Measurements from ENCODE around the gene TBX10. TPM values are rescaled to one million over a fixed set of nuclear protein-coding genes. Genes with fewer than 3 reads are reported as not detected.
"Not testable (repeated sequence)": the region's sequence is repeated elsewhere in the genome, so short reads cannot be mapped to it uniquely, and the experiment has no call there.

The TBX10 gene
- total RNA-seq, 2 donors from 2014 or later = not detected

DNA sequence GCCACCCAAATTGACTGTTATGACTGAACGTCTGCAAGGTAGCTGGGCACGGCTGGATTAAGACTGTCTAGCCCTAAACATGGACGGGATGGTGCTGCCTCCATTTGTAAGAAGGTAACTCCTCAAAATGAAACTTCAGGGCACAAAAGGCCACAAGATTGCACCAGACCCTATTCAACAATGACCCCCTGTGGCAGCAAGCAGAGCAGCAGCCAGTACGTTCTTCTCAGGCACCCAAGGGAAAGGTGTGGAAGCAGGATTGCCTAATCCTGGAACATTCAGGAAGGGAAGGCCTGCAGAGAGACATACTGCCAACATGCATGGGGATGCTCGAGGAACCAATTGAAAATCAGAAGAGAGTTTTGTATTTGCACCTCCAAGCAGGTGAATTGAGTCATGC, 4.5 kb upstream of the TBX10 start:
- no peak overlapping the region for H3K4me3 Mint-ChIP-seq
- no peaks in the 10 kb centered on the region for H3K9me3 Mint-ChIP-seq
- H3K27me3 Mint-ChIP-seq = no peaks in the 10 kb centered on the region
- no peak for ATAC-seq (replicated peaks)
- H3K4me1 Mint-ChIP-seq = peaks cover 8% of the 10 kb centered on the region
- no peaks in the 10 kb centered on the region for H3K36me3 Mint-ChIP-seq (ENCODE audit: low read depth)
- H3K27ac Mint-ChIP-seq = no peak overlapping the region

DNA sequence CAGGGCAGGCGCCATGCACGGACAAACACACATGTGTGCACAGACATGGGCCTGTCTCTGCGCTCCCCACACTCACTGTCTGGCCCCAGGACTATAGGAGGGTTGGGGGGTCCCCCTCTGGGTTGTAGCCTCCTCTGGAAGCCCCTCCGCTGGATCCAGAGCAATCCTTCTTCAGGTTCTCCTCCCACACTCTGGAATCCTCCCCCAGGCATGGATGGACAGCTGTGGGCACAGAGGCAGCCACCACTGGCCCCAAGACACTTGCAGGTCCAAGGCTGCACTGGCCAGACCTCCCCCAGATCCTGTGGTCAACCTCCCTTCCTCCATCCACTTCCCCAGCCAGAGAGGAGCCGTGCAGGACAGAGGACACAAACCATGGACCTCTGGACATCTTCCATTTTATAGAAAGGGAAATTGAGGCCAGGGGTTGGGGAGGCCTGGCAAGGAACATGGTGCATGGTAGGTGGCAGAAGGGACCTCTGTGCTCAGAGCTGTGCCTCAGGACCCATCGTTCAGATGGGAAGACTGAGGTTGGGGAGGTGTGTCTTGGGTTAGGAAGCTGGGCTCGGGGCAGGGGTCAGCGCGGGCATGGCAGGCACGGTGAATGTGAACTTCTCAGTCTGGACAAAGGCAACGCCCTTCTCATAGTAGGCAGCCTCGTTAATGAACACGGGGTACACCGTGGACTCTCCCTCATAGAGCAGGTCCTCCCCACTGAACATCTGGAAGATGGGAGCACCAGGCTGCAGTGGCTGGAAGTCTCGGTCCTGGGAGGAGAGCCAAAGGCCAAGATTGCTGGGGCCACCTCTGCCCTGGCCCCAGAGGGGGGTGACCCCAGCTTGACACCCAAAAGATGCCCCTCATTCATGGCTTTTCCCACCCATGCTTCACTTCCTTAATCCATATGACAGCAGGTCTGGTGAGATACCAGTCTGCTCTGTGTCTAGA, 2.9 kb upstream of the TBX10 start:
- Mint-ChIP-seq H3K27me3 (peaks cover 3% of the 10 kb centered on the region), H3K4me3 (no peak overlapping the region), H3K4me1 (peaks cover 8% of the 10 kb centered on the region), H3K27ac (no peak overlapping the region), H3K9me3 (no peaks in the 10 kb centered on the region), H3K36me3 (ENCODE audit: low read depth) (no peaks in the 10 kb centered on the region)
- ATAC-seq (replicated peaks) = no peak

DNA sequence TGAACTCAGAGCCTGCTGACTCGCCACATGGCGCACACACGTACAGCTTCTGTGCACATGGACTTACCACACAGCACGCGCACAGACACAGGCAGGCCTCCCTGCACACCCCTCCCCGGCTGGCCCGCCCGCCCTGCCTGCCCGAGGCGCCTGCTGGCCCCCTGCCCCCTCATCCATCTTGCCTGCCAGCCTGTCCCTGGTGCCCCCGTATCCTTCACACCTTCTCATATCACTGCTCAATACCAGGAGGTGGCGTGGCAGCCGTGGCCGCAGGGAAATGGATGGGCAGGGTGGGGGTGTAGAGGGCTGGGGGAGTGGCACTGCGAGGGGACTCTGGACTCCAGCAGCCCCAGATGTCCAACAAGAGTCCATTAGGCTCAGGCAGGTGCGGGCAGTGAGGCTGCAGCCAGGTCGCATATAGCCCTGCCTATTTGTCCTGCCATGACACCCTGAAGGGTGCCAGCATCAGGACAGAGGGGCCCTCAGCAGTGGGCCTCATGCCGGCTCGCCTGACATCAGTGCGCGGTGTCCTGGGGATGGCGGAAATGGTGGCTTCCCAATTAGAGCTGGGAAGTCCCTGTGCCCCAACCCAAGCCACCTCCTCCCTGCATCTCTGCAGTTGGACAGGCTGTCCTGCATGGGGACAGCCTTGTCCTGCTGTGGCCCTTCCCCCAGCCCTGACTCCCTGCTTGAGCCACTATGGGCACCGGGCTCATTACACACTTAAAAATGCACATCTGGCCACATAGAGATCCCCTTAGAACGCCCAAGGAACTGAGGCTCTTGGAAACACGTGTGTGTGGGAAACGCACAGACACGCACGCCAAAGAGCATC, 2.0 kb upstream of the TBX10 start:
- Mint-ChIP-seq H3K4me1 (peaks cover 6% of the 10 kb centered on the region), H3K4me3 (no peak overlapping the region), H3K36me3 (ENCODE audit: low read depth) (no peaks in the 10 kb centered on the region), H3K9me3 (no peaks in the 10 kb centered on the region), H3K27me3 (peaks cover 3% of the 10 kb centered on the region), H3K27ac (no peak overlapping the region)
- ATAC-seq (replicated peaks) = no peak

DNA sequence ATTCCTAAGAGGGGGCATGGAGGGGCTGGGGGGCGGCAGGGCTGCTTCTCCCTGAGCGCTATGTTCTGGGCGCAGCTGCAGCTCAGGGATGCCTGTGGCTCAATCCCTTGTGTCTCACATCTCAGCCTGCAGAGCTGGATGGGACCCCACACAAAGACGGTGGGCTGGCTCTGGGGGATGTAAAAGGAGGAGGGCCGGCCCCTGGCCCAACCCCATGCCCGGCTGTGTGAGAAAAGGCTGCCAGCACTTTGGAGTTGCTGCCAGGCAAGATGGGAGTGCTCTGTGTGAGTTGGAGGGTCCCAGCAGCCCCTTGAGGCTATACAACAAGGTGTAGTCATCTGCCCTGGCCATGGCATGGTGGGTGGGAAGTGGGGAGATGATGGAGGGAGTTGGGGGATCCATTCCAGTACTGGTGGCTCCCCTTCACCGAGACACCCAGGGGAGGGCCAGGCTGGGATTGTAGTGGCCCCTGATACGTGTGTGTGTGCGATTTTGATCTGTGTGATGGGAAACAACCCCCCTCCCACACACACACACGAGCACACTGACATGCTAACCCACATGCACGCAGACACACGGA, 1.3 kb upstream of the TBX10 start:
- ATAC-seq (replicated peaks) = no peak
- Mint-ChIP-seq H3K9me3 (no peaks in the 10 kb centered on the region), H3K27me3 (peaks cover 3% of the 10 kb centered on the region), H3K4me1 (no peaks in the 10 kb centered on the region), H3K27ac (no peak overlapping the region), H3K4me3 (no peak overlapping the region), H3K36me3 (ENCODE audit: low read depth) (no peaks in the 10 kb centered on the region)

DNA sequence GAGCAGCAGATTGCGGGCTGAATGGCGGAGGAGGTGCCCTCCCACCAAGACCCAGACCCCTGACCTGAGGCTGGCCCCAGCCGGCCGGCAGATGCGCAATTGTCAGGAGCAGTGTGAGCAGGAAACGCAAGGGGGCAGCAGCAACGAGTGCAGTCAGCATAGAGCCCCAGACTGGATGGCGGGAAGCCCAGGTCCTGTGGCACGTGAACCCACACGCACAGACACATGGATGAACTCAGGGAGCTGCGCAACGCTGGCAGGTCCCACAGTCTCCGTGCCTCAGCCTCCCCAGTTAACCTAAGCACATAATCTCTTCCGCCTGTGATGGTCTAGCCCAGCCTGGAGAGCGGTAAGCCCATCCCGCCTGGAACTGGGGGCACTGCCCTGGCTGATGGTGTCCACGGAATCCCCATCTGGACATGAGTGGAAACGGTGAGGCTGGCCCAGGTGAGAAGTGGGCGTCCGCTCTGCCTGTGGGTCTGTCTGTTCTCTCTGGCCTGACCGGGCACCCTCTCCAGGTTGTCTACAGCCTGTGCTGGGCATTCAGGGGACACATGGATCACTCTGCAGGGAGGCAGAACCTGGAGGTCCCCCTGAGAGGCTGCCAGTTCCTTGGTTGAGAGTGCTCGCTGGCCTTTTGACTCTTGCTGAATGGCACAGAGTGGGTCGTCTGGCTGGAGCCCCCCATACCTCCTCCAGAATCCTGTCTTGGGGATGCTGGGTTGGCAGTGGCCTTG, 626 bp upstream of the TBX10 start:
- no peak overlapping the region for H3K4me3 Mint-ChIP-seq
- no peaks in the 10 kb centered on the region for H3K4me1 Mint-ChIP-seq
- H3K27ac Mint-ChIP-seq = no peak overlapping the region
- H3K27me3 Mint-ChIP-seq = peaks cover 3% of the 10 kb centered on the region
- ATAC-seq (replicated peaks) = peak; percentile 78
- H3K36me3 Mint-ChIP-seq (ENCODE audit: low read depth) = no peaks in the 10 kb centered on the region
- H3K9me3 Mint-ChIP-seq = no peaks in the 10 kb centered on the region

DNA sequence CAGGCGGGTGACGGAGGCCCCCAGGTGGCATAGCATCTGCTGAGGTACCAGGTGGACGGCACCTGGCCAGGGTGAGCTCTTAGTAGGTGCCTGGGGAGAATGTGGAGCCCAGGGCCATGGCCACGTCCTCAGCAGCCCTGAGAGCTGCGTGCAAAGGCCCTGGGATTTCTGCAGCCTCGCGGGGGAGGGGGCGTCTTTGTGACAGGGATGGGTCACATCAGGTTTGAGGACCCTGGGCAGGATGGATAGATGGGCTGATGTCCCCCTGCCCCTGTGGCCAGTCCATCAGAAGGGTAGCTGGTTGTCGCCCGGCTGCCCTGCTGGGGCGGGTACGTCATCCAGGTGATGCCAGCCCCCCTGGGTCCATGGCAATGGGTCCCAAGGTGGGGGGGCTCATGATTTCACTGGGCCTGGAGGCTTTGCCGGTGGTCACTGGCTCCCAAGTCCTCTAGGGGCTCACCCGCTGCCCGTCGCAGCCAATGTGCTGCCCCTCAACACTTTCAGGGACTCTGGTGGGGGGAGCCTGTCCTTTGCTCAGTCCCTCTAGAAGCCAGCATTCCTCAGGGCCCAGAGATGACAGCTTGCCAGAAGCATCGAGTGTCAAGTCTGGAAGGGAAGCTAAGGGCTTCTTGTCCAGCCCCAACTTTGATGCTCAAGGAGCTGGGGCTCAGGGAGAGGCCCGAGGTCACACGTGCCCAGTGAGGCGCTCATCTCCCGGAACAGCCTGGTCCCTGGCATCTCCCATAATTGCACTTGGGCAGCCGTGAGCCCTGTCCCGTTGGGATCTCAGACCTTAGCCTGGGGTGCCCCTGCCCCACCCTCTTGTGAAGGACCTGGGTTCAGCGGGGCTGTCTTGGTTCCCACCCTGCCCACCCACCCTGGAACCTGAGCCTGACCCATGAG, 777 bp downstream of the TBX10 start:
- H3K36me3 Mint-ChIP-seq (ENCODE audit: low read depth) = no peaks in the 10 kb centered on the region
- H3K4me3 Mint-ChIP-seq = no peak overlapping the region
- no peaks in the 10 kb centered on the region for H3K9me3 Mint-ChIP-seq
- peaks cover 3% of the 10 kb centered on the region for H3K27me3 Mint-ChIP-seq
- no peak overlapping the region for H3K27ac Mint-ChIP-seq
- ATAC-seq (replicated peaks) = no peak
- H3K4me1 Mint-ChIP-seq = no peaks in the 10 kb centered on the region

DNA sequence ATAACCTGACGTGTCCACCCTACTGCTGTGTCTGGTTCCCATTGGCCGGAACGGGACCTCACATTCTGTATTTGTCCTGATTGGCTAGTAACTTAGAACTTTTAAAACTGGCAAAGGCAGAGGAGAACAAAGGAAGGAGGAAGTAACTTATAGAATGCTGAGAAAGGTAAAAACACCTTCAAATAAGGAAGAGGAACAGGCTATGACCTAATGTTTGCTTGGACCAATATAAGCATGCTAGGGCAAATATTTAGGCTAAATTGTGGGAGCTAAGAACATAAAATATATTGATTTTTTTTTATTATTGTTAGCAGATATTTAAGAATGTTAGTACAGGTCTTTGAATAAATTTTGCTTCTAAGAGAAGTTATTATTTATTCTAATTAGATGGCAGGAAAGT, 2.1 kb downstream of the TBX10 start:
- not testable (repeated sequence) for H3K4me1 Mint-ChIP-seq; H3K27me3 Mint-ChIP-seq; H3K9me3 Mint-ChIP-seq; H3K4me3 Mint-ChIP-seq; H3K36me3 Mint-ChIP-seq (ENCODE audit: low read depth); ATAC-seq (replicated peaks); H3K27ac Mint-ChIP-seq

DNA sequence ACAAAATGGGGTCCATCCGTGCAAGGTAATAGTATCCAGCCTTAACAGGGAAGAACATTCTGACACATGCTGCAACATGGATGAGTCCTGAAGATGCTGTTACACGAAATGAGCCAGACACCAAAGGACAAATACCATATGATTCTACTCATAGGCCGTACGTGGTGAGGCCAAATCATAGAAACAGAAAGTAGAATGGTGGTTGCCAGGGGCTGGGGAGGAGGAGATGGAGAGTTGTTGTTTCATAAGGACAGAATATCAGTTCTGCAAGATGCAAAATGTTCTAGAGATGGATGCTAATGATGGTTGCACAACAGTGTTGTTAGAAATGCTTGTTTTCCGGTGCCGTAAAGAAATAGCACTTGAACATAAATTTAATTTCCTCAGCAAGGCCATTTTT, 2.6 kb downstream of the TBX10 start:
- H3K27me3 Mint-ChIP-seq = peaks cover 3% of the 10 kb centered on the region
- no peak overlapping the region for H3K4me3 Mint-ChIP-seq
- no peak for ATAC-seq (replicated peaks)
- no peaks in the 10 kb centered on the region for H3K4me1 Mint-ChIP-seq
- H3K27ac Mint-ChIP-seq = no peak overlapping the region
- no peaks in the 10 kb centered on the region for H3K36me3 Mint-ChIP-seq (ENCODE audit: low read depth)
- no peaks in the 10 kb centered on the region for H3K9me3 Mint-ChIP-seq

DNA sequence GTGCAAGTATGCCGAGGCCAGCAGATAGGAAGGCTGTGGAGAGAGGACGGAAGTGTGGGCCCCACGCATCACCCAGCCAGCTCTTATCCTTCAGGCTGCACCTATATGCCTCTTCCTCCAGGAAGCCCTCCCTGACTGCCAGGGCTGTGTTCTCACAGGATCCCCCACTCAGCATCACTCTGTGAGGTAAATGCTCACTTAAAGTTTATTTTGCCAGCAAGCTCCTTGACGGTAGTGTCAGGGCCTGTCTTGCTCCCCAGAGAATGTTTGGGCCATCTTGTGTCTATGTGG, 4.4 kb downstream of the TBX10 start:
- no peaks in the 10 kb centered on the region for H3K9me3 Mint-ChIP-seq
- ATAC-seq (replicated peaks) = no peak
- H3K4me1 Mint-ChIP-seq = no peaks in the 10 kb centered on the region
- no peak overlapping the region for H3K27ac Mint-ChIP-seq
- H3K36me3 Mint-ChIP-seq (ENCODE audit: low read depth) = no peaks in the 10 kb centered on the region
- H3K4me3 Mint-ChIP-seq = no peak overlapping the region
- peaks cover 3% of the 10 kb centered on the region for H3K27me3 Mint-ChIP-seq

DNA sequence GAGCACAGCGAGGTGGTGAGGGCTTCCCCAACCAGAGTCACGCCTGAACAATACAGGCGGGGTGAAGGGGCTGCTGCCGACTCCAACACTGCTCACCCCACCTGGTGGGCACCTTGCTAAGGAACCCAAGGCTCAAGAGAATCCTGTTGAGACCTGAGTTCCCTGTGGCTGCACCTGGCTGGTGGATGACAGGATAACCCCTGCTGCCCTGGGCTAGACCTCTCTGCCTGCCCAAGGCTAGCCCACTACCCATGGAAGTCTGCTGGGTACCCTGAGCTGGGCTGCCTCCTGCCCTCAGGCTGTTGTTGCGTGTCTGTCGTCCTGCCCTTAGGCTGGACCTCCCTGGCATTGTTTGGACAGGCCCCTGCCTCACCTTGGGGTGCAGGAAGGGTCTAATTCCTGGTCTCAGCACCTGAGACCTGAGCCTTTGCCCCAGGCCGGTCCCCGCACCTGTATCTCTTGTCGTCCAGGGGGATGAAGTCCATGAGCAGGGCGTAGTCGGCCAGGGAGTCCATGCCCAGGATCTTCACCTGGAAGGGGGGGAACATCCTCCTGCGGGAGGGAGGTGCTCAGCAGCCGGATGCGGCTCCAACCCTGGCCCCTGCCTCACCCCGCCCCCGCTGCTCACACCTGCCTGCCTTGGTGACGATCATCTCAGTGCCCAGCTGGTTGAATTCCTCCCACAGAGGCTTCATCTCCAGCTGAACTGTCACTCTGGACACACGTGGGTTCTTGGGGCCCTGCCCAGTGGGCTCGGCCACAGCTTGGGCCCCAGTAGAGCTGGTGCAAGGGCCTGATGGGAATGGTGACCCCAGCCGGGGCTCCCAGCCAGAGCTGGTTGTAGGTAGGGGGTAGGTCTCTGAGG, 5.0 kb downstream of the TBX10 start:
- Mint-ChIP-seq H3K27me3 (peaks cover 3% of the 10 kb centered on the region), H3K4me1 (no peaks in the 10 kb centered on the region), H3K36me3 (ENCODE audit: low read depth) (no peaks in the 10 kb centered on the region), H3K9me3 (no peaks in the 10 kb centered on the region), H3K27ac (no peak overlapping the region), H3K4me3 (no peak overlapping the region)
- ATAC-seq (replicated peaks) = no peak

DNA sequence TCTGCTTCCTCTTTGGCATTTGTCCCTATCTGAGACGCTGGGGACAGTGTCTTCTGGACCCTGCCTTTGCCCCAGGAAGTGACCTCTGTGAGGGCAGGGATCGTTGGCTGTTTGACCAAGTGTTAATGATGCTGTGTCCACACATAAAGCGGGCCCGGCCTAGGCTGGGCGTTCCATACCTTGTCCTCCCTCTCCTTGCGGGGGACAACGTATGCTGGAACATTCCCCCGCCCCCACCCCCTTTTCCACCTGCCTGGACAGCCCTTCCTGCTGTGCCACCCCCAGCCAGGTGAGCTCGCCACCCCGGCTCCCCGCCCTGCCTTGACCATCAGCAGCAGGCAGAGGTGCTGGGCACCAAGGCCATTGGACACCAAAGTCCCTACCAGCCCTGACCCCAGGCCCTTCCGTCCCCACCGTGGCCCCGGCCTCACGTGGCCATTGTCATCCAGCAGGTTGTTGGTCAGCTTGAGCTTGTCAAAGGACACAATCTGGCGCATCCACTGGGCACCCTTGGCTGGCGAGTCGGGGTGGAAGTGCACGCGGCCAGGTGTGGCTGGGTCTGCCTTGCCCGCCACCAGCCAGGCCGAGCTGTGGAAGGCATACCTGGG, 5.7 kb downstream of the TBX10 start:
- Mint-ChIP-seq H3K27ac (no peak overlapping the region), H3K9me3 (no peaks in the 10 kb centered on the region), H3K36me3 (ENCODE audit: low read depth) (no peaks in the 10 kb centered on the region), H3K4me1 (no peaks in the 10 kb centered on the region), H3K4me3 (no peak overlapping the region), H3K27me3 (peaks cover 3% of the 10 kb centered on the region)
- no peak for ATAC-seq (replicated peaks)

DNA sequence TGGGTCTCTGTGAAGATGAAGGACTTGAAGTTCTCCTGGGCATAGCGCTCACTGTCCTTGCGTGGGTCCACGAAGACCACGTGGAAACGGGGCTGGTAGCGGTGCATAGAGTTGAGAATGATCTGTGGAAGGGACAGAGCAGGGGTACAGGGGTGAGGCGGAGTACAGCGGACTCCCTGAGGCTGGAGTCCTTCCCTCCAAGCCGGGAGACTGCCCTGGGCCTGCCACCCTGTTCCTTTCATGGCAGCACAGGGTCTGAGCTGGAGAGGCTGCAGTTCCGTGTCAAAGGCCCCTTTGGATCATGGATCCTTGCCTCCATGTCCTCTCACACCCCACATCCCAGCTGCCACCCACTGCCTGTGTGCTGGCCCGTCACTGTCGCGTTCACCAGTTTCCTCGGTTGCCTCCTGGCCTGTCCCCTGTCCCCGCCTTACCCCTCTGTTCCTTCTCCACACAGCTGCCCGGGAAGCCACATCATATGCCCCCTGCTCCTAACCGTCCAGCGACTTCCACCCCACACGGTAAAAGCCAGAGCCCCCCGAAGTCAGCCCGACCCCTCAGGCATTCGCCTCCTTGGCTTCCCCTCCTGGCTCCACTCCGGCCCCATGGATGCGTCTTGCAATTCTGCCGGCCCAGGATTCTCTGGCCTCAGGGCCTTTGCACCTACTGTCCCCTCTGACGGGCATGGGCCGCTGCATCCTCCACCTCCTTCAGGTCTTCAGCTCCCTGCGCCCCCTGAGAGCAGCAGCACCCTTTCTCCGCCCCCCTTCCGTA, 6.4 kb downstream of the TBX10 start:
- H3K4me1 Mint-ChIP-seq = no peaks in the 10 kb centered on the region
- H3K27ac Mint-ChIP-seq = no peak overlapping the region
- no peaks in the 10 kb centered on the region for H3K36me3 Mint-ChIP-seq (ENCODE audit: low read depth)
- ATAC-seq (replicated peaks) = no peak
- H3K9me3 Mint-ChIP-seq = no peaks in the 10 kb centered on the region
- H3K27me3 Mint-ChIP-seq = no peaks in the 10 kb centered on the region
- no peak overlapping the region for H3K4me3 Mint-ChIP-seq
